Measurements from ENCODE around the gene SEBOX. TPM values are rescaled to one million over a fixed set of nuclear protein-coding genes. Genes with fewer than 3 reads are reported as not detected.
A peak's percentile ranks its signal among the peaks of the same experiment; 100 is the strongest.

Gene SEBOX
- total and polyA plus RNA-seq, 4 donors: not detected

GRCh38 chr17:28327031-28327607, 37.9 kb downstream of the SEBOX start:
- Histone ChIP-seq H3K36me3 (ENCODE audit: control insufficient read depth in 4 of 4, insufficient read depth in 4 of 4, low read length in 4 of 4) (peaks cover 5 to 37% (median 20%) of the 10 kb centered on the region in 4 donors), H3K9ac (ENCODE audit: insufficient read depth in 1 of 2, low read length in 2 of 2) (no peak overlapping the region), H3K27me3 (ENCODE audit: control insufficient read depth in 3 of 3, insufficient read depth in 3 of 3, low read length in 2 of 3) (no peaks in the 10 kb centered on the region), H3K4me3 (no peak overlapping the region), H3K9me3 (ENCODE audit: control insufficient read depth in 4 of 4, insufficient read depth in 3 of 4, low read length in 3 of 4) (no peaks in the 10 kb centered on the region), H3K27ac (ENCODE audit: low read depth in 1 of 2, low read length in 1 of 2) (no peak overlapping the region), H3K4me1 (ENCODE audit: control insufficient read depth in 5 of 5, insufficient read depth in 5 of 5, low read length in 5 of 5) (peaks cover 0 to 5% (median 0%) of the 10 kb centered on the region in 5 donors)
- DNase-seq: no peak
- no peak for ATAC-seq (ENCODE audit: insufficient read depth, low FRiP score)
- WGBS, 2 donors: 93 to 96% methylated on average over 9 of the region's 9 CpGs
- TF ChIP-seq, protein P1, sequence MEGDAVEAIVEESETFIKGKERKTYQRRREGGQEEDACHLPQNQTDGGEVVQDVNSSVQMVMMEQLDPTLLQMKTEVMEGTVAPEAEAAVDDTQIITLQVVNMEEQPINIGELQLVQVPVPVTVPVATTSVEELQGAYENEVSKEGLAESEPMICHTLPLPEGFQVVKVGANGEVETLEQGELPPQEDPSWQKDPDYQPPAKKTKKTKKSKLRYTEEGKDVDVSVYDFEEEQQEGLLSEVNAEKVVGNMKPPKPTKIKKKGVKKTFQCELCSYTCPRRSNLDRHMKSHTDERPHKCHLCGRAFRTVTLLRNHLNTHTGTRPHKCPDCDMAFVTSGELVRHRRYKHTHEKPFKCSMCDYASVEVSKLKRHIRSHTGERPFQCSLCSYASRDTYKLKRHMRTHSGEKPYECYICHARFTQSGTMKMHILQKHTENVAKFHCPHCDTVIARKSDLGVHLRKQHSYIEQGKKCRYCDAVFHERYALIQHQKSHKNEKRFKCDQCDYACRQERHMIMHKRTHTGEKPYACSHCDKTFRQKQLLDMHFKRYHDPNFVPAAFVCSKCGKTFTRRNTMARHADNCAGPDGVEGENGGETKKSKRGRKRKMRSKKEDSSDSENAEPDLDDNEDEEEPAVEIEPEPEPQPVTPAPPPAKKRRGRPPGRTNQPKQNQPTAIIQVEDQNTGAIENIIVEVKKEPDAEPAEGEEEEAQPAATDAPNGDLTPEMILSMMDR (IDR thresholded peaks at IDR 0.05; ENCODE audit: control extremely low read depth, extremely low read depth): no peak

- TF ChIP-seq, protein P1 (IDR thresholded peaks at IDR 0.05; ENCODE audit: control extremely low read depth, extremely low read depth): no peak
- H3K9me3 ChIP-seq (ENCODE audit: control insufficient read depth in 4 of 4, insufficient read depth in 3 of 4, low read length in 3 of 4): no peaks in the 10 kb centered on the region
- WGBS, 2 donors: 76 to 95% methylated on average over 7 of the region's 7 CpGs
- ATAC-seq (ENCODE audit: insufficient read depth, low FRiP score) (no peak), DNase-seq (peak in 1 of 3 donors; percentile 29)
- H3K36me3 ChIP-seq (ENCODE audit: control insufficient read depth in 4 of 4, insufficient read depth in 4 of 4, low read length in 4 of 4): peaks cover 5 to 31% (median 14%) of the 10 kb centered on the region in 4 donors
- no peaks in the 10 kb centered on the region for H3K27me3 ChIP-seq (ENCODE audit: control insufficient read depth in 3 of 3, insufficient read depth in 3 of 3, low read length in 2 of 3)
- peak overlapping the region in 1 of 2 donors; percentile 23 for H3K9ac ChIP-seq (ENCODE audit: insufficient read depth in 1 of 2, low read length in 2 of 2)
- peaks cover 0 to 5% (median 0%) of the 10 kb centered on the region in 5 donors for H3K4me1 ChIP-seq (ENCODE audit: control insufficient read depth in 5 of 5, insufficient read depth in 5 of 5, low read length in 5 of 5)
- no peak overlapping the region for H3K4me3 ChIP-seq
- no peak overlapping the region for H3K27ac ChIP-seq (ENCODE audit: low read depth in 1 of 2, low read length in 1 of 2)
Measured at GRCh38 chr17:28326114-28326513, 38.9 kb downstream of the SEBOX start.

DNA sequence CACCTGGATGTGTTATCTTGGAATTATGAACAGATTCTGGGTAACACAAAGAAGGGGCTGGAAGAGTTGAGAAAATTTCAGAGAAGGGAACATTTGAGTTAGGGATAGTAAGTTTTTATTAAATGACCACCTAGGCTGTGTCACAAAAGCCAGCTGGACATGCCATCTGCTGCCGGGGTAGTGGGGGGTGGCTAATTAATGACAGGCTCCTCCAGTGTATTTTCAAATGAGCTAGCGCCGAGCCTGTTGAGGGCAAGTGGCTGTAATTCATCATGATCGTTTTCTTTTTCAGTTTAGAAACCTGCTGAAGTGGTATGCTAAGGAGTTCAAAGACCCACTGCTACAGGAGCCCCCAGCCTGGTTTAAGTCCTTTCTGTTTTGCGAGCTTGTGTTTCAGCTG, 39.8 kb downstream of the SEBOX start:
- H3K9me3 ChIP-seq (ENCODE audit: control insufficient read depth in 4 of 4, insufficient read depth in 3 of 4, low read length in 3 of 4): no peaks in the 10 kb centered on the region
- H3K4me3 ChIP-seq: no peak overlapping the region
- H3K4me1 ChIP-seq (ENCODE audit: control insufficient read depth in 5 of 5, insufficient read depth in 5 of 5, low read length in 5 of 5): peaks cover 0 to 5% (median 3%) of the 10 kb centered on the region in 5 donors
- no peak overlapping the region for H3K9ac ChIP-seq (ENCODE audit: insufficient read depth in 1 of 2, low read length in 2 of 2)
- H3K27me3 ChIP-seq (ENCODE audit: control insufficient read depth in 3 of 3, insufficient read depth in 3 of 3, low read length in 2 of 3): no peaks in the 10 kb centered on the region
- H3K36me3 ChIP-seq (ENCODE audit: control insufficient read depth in 4 of 4, insufficient read depth in 4 of 4, low read length in 4 of 4): peaks cover 3 to 28% (median 10%) of the 10 kb centered on the region in 4 donors
- H3K27ac ChIP-seq (ENCODE audit: low read depth in 1 of 2, low read length in 1 of 2): peak overlapping the region in 1 of 2 donors; percentile 13
- ATAC-seq (ENCODE audit: insufficient read depth, low FRiP score) (no peak), DNase-seq (no peak)
- TF ChIP-seq, protein P1 (IDR thresholded peaks at IDR 0.05; ENCODE audit: control extremely low read depth, extremely low read depth): no peak
- WGBS, 2 donors: 68 to 79% methylated on average over 5 of the region's 5 CpGs

DNA sequence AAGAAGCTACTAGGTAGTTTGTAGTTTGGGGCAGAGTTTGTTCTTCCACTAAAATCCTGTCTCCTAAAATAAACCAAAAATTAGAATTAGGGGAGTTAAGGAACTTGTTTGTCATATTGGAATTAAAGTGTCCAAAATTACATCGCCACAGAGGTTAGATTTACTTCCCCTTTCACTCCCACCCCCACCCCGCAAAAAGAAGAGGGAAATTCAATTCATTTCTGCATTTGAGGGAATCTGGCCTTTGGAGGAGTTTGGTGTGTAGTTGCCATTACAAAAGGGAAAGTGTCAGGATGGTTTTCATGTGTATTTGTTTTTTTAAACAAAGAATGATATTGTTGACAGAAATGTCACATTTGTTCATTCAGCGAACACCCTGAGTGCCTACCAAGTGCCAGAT, 40.2 kb downstream of the SEBOX start:
- H3K4me1 ChIP-seq (ENCODE audit: control insufficient read depth in 5 of 5, insufficient read depth in 5 of 5, low read length in 5 of 5): peaks cover 0 to 7% (median 5%) of the 10 kb centered on the region in 5 donors

More for the DNA sequence above, 40.2 kb downstream of the SEBOX start:
- H3K4me3 ChIP-seq: no peak overlapping the region
- 52 to 72% methylated on average over 3 of the region's 3 CpGs for WGBS, 2 donors
- H3K27me3 ChIP-seq (ENCODE audit: control insufficient read depth in 3 of 3, insufficient read depth in 3 of 3, low read length in 2 of 3): no peaks in the 10 kb centered on the region
- TF ChIP-seq, protein P1 (IDR thresholded peaks at IDR 0.05; ENCODE audit: control extremely low read depth, extremely low read depth): no peak
- H3K27ac ChIP-seq (ENCODE audit: low read depth in 1 of 2, low read length in 1 of 2): no peak overlapping the region
- ATAC-seq (ENCODE audit: insufficient read depth, low FRiP score) (no peak), DNase-seq (no peak)
- no peaks in the 10 kb centered on the region for H3K9me3 ChIP-seq (ENCODE audit: control insufficient read depth in 4 of 4, insufficient read depth in 3 of 4, low read length in 3 of 4)
- H3K36me3 ChIP-seq (ENCODE audit: control insufficient read depth in 4 of 4, insufficient read depth in 4 of 4, low read length in 4 of 4): peaks cover 3 to 28% (median 9%) of the 10 kb centered on the region in 4 donors
- H3K9ac ChIP-seq (ENCODE audit: insufficient read depth in 1 of 2, low read length in 2 of 2): no peak overlapping the region

Measured in lung (tissue), 12 donors.